GM18517 (cell line): Measurements from ENCODE around the gene FHOD3.
"Not testable (repeated sequence)": the region's sequence is repeated elsewhere in the genome, so short reads cannot be mapped to it uniquely, and the experiment has no call there.

Experiments used
- ATAC-seq: cut with Tn5 transposase; IDR thresholded peaks from one replicate; pipeline ENCODE4 v1.9.1; 2021; ENCODE audit warnings: mild to moderate bottlenecking, moderate library complexity; ENCODE audit not compliant: unreplicated experiment

Gene FHOD3

GRCh38 chr18:36762965-36763364, 465.5 kb downstream of the FHOD3 start:
- ATAC-seq = not testable (repeated sequence)

- no peak for ATAC-seq
Observed at GRCh38 chr18:36766836-36767235, 469.3 kb downstream of the FHOD3 start.

- ATAC-seq = no peak
Observed at GRCh38 chr18:36769172-36769571, 471.7 kb downstream of the FHOD3 start.

- ATAC-seq = no peak
Observed at GRCh38 chr18:36769611-36770314, 472.2 kb downstream of the FHOD3 start.

GRCh38 chr18:36770315-36770946, 472.9 kb downstream of the FHOD3 start:
- ATAC-seq = no peak

GRCh38 chr18:36771245-36771644, 473.7 kb downstream of the FHOD3 start:
- ATAC-seq = no peak

GRCh38 chr18:36772241-36772723, 474.8 kb downstream of the FHOD3 start:
- no peak for ATAC-seq

- no peak for ATAC-seq
Observed at GRCh38 chr18:36775396-36775795, 477.9 kb downstream of the FHOD3 start.

GRCh38 chr18:36776650-36777049, 479.1 kb downstream of the FHOD3 start:
- ATAC-seq = no peak

- ATAC-seq = no peak
Observed at GRCh38 chr18:36777566-36777965, 480.1 kb downstream of the FHOD3 start.

- ATAC-seq = no peak
Observed at GRCh38 chr18:36780748-36781147, 483.2 kb downstream of the FHOD3 start.

- no peak for ATAC-seq
Observed at GRCh38 chr18:36782710-36783109, 485.2 kb downstream of the FHOD3 start.

GRCh38 chr18:36783792-36784191, 486.3 kb downstream of the FHOD3 start:
- no peak for ATAC-seq

- ATAC-seq = no peak
Observed at GRCh38 chr18:36786686-36787085, 489.2 kb downstream of the FHOD3 start.

GRCh38 chr18:36792634-36793283, 495.2 kb downstream of the FHOD3 start:
- ATAC-seq = no peak

- ATAC-seq = no peak
Observed at GRCh38 chr18:36798738-36799473, 501.4 kb downstream of the FHOD3 start.

- no peak for ATAC-seq
Observed at GRCh38 chr18:36805105-36805504, 507.6 kb downstream of the FHOD3 start.

GRCh38 chr18:36808681-36809080, 511.2 kb downstream of the FHOD3 start:
- ATAC-seq = no peak

- ATAC-seq = peak; percentile 97
Observed at GRCh38 chr18:36809590-36810381, 512.3 kb downstream of the FHOD3 start.

- ATAC-seq = no peak
Observed at GRCh38 chr18:36811430-36811829, 513.9 kb downstream of the FHOD3 start.
